HCT116 (cell line): ENCODE data around the gene PARP2. TPM values are rescaled to one million over a fixed set of nuclear protein-coding genes. Genes with fewer than 3 reads are reported as not detected.

ENCODE experiments used
- ATAC-seq: fragments of 200-7000 bp; cut with Tn5 transposase; 2 replicates; pipeline ENCODE4 v1.9.1; 2020; ENCODE audit warnings: mild to moderate bottlenecking, moderate library complexity
- BruUV-seq: library from RNA; stranded (reverse); fragments of 400-500 nt; replicated peaks from 2 replicates; lab custom pipeline; 2021; lab: Mats Ljungman, UMichigan
- CTCF ChIA-PET: fragments of 300-600 bp; sonication (Branson Sonifier 250); formaldehyde crosslinking; loops from one replicate; lab custom pipeline; 2021; ENCODE audit warnings: antibody characterized with exemption; lab: Charles Lee
- POLR2A ChIA-PET: fragments of 300-600, 350-600 bp; sonication (Branson Sonifier 250); formaldehyde crosslinking; loops from one replicate; lab custom pipeline; 2021; ENCODE audit warnings: antibody characterized with exemption; lab: Charles Lee
- RAD21 ChIA-PET, 2 experiments: fragments of 300-600 bp; sonication (Branson Sonifier 250); formaldehyde crosslinking; loops; one replicate each; lab custom pipeline; 2023; ENCODE audit warnings: low total read pairs in 2 of 2; ENCODE audit not compliant: uncharacterized antibody in 2 of 2, unreplicated experiment in 2 of 2, low non-redundant PET in 1 of 2; lab: Charles Lee
- DNase-seq: peaks from one replicate; pipeline ENCODE4 v3.0.0-alpha.2; 2010; ENCODE audit warnings: low read depth, low spot score
- H2AFZ ChIP-seq: fragments of 200-600 bp; shearing (Covaris generic), sonication (generic); 2 replicates; pipeline ENCODE4 v1.6.1; 2017; ENCODE audit warnings: low read depth, mixed run types, mixed read lengths, antibody characterized with exemption, low read length; ENCODE audit not compliant: poor library complexity, severe bottlenecking
- H3K27ac ChIP-seq: 2 replicates; pipeline ENCODE4 v1.5.1; 2012; ENCODE audit warnings: low read depth, low read length
- H3K27me3 ChIP-seq: fragments of 200-600 bp; sonication (generic); 2 replicates; pipeline ENCODE4 v1.6.1; 2016; ENCODE audit warnings: mixed run types, low read length, mixed read lengths; ENCODE audit not compliant: insufficient read depth
- H3K36me3 ChIP-seq, 2 experiments: fragments of 200-500 bp in 1 of 2; fragments of 200-600 bp in 1 of 2; sonication (Bioruptor generic) in 1 of 2; sonication (generic) in 1 of 2; 2 replicates each; pipeline versions ENCODE4 v1.5.1 to v1.6.1; 2014 to 2016; ENCODE audit warnings: low read length in 2 of 2, inconsistent platforms in 1 of 2, mixed read lengths in 1 of 2, mixed run types in 1 of 2; ENCODE audit not compliant: insufficient read depth in 2 of 2, control insufficient read depth in 1 of 2
- H3K4me1 ChIP-seq, 2 experiments: fragments of 200-600 bp in 1 of 2; sonication (generic) in 1 of 2; 2 replicates each; pipeline versions ENCODE4 v1.5.1 to v1.6.1; 2012 to 2017; ENCODE audit warnings: low read length in 2 of 2, inconsistent platforms in 1 of 2, mild to moderate bottlenecking in 1 of 2, mixed read lengths in 1 of 2, mixed run types in 1 of 2, moderate library complexity in 1 of 2; ENCODE audit not compliant: insufficient read depth in 2 of 2, control insufficient read depth in 1 of 2
- H3K4me2 ChIP-seq: fragments of 200-600 bp; sonication (generic); 2 replicates; pipeline ENCODE4 v1.6.1; 2017; ENCODE audit warnings: mixed run types, low read length, mixed read lengths
- H3K4me3 ChIP-seq, 2 experiments: fragments of 200-600 bp in 1 of 2; sonication (generic) in 1 of 2; replicated peaks in 1 of 2; 2 replicates each; pipeline ENCODE4 v1.5.1; 2011 to 2016; ENCODE audit warnings: low read length in 2 of 2, control low read depth in 1 of 2, low read depth in 1 of 2, mild to moderate bottlenecking in 1 of 2, mixed read lengths in 1 of 2, mixed run types in 1 of 2
- H3K79me2 ChIP-seq: fragments of 200-600 bp; sonication (generic); 2 replicates; pipeline ENCODE4 v1.6.1; 2017; ENCODE audit warnings: mild to moderate bottlenecking, mixed run types, low read length, moderate library complexity, mixed read lengths; ENCODE audit not compliant: insufficient read depth
- H3K9ac ChIP-seq: fragments of 200-600 bp; sonication (generic); 2 replicates; pipeline ENCODE4 v1.6.1; 2016; ENCODE audit warnings: low read length, mixed read lengths
- H3K9me2 ChIP-seq: fragments of 200-600 bp; sonication (generic), shearing (Covaris generic); 2 replicates; pipeline ENCODE4 v1.6.1; 2017; ENCODE audit warnings: mixed run types, mild to moderate bottlenecking, moderate library complexity; ENCODE audit not compliant: insufficient read depth
- H3K9me3 ChIP-seq, 2 experiments: fragments of 200-500 bp in 1 of 2; fragments of 200-600 bp in 1 of 2; sonication (Bioruptor generic) in 1 of 2; sonication (generic) in 1 of 2; 2 replicates each; pipeline ENCODE4 v1.6.1; 2014 to 2017; ENCODE audit warnings: low read length in 2 of 2, mixed read lengths in 2 of 2, inconsistent platforms in 1 of 2, low read depth in 1 of 2, mild to moderate bottlenecking in 1 of 2, mixed run types in 1 of 2, moderate library complexity in 1 of 2; ENCODE audit not compliant: control insufficient read depth in 1 of 2, insufficient read depth in 1 of 2
- H4K20me1 ChIP-seq: fragments of 200-600 bp; sonication (generic), shearing (Covaris generic); 2 replicates; pipeline ENCODE4 v1.6.1; 2017; ENCODE audit warnings: mixed run types, mild to moderate bottlenecking, moderate library complexity; ENCODE audit not compliant: insufficient read depth
- CBX3 ChIP-seq: IDR thresholded peaks from 2 replicates; pipeline ENCODE4 v1.6.1; 2012; ENCODE audit warnings: low read depth
- ELF1 ChIP-seq: IDR thresholded peaks from 2 replicates; pipeline ENCODE4 v1.6.1; 2012; ENCODE audit warnings: low read depth, borderline replicate concordance
- JUND ChIP-seq: IDR thresholded peaks from 2 replicates; pipeline ENCODE4 v1.6.1; 2012
- POLR2A ChIP-seq: IDR thresholded peaks from 2 replicates; pipeline ENCODE4 v1.7.0; 2011; ENCODE audit warnings: borderline replicate concordance; ENCODE audit not compliant: insufficient read depth, insufficient read length; ENCODE audit errors: extremely low read depth
- RAD21 ChIP-seq: IDR thresholded peaks from 2 replicates; pipeline ENCODE4 v1.6.1; 2012; ENCODE audit warnings: low read depth, mild to moderate bottlenecking
- REST ChIP-seq: IDR thresholded peaks from 2 replicates; pipeline ENCODE4 v1.6.1; 2012; ENCODE audit warnings: low read depth
- SIN3A ChIP-seq: IDR thresholded peaks from 2 replicates; pipeline ENCODE4 v1.6.1; 2012; ENCODE audit warnings: low read depth
- SP1 ChIP-seq: IDR thresholded peaks from 2 replicates; pipeline ENCODE4 v1.6.1; 2012; ENCODE audit warnings: low read depth
- TCF7L2 ChIP-seq: IDR thresholded peaks from 2 replicates; pipeline ENCODE4 v1.7.0; 2011; ENCODE audit warnings: borderline replicate concordance, inconsistent platforms; ENCODE audit not compliant: insufficient read depth, insufficient read length; ENCODE audit errors: extremely low read depth
- ZBTB33 ChIP-seq: IDR thresholded peaks from 2 replicates; pipeline ENCODE4 v1.6.1; 2011; ENCODE audit warnings: mild to moderate bottlenecking, low read length, moderate library complexity; ENCODE audit not compliant: insufficient replicate concordance; ENCODE audit errors: extremely low read depth
- ZNF274 ChIP-seq: fragments of 200-500 bp; sonication (Bioruptor generic); IDR thresholded peaks from 2 replicates; pipeline ENCODE4 v1.6.1; 2014; ENCODE audit warnings: mild to moderate bottlenecking, low read depth, low read length, inconsistent platforms
- intact Hi-C: fragments of 100-400 bp; cut with micrococcal nuclease; formaldehyde crosslinking; loops from 2 replicates; pipeline ENCODE4 v1.10.0; 2022
- total RNA-seq: library from RNA; stranded (reverse); gene quantifications from one replicate; pipeline ENCODE4 v1.2.1, GENCODE V29; 2021; ENCODE audit not compliant: unreplicated experiment
- TF ChIP-seq, protein P1 (sequence below), 3 experiments: fragments of 200-600 bp in 1 of 3; sonication (generic) in 1 of 3; IDR thresholded peaks in 2 of 3; conservative IDR thresholded peaks in 1 of 3; 2 replicates each; pipeline ENCODE4 v1.5.1; 2012 to 2017; ENCODE audit warnings: low read depth in 2 of 3, low read length in 2 of 3, antibody characterized with exemption in 1 of 3, borderline replicate concordance in 1 of 3, control low read depth in 1 of 3, mild to moderate bottlenecking in 1 of 3, mixed read lengths in 1 of 3, mixed run types in 1 of 3, moderate library complexity in 1 of 3; ENCODE audit not compliant: insufficient read depth in 1 of 3

The PARP2 gene
- total RNA-seq, 1 experiment from 2014 or later: 51.8 TPM

DNA sequence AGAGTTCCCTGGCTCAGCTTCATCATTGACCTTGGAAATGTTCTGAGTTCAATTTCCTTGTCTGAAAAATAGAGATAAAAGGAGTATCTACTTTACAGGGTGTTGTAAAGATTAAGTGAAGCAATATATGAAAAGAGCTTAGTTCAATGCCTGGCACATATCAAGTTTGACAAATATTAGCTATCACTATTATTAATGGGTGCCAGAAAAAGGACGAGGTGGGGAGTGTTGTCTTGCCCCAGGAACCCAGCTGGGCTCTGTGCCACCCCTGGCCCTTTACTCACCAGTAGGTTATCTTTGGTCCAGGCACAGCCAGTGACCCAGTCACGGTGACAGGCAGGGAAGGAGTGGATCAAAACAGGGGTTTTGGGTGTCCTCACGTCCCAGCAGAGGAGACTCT is 32.0 kb downstream of the PARP2 start:
- Histone ChIP-seq H3K79me2 (no peaks in the 10 kb centered on the region), H3K4me1 (no peaks in the 10 kb centered on the region), H4K20me1 (no peaks in the 10 kb centered on the region)
- intact Hi-C loops: no loop called here
- ChIA-PET POLR2A (no interaction called here), CTCF (interaction anchor here (1.2 kb wide), 1 partner anchor 26 kb away, joined by 3 read pairs; no protein-coding TSS in a partner anchor)
- TF ChIP-seq SP1: no peak
- TF ChIP-seq SIN3A: no peak
- TF ChIP-seq CBX3: no peak
- TF ChIP-seq ELF1: no peak
- no peak for TF ChIP-seq POLR2A
- no peak for TF ChIP-seq TCF7L2
- no peak for TF ChIP-seq JUND
- TF ChIP-seq, all 23 proteins: peak for 0
- Histone ChIP-seq H3K4me3 (no peak overlapping the region), H3K9me2 (no peaks in the 10 kb centered on the region), H3K27ac (no peak overlapping the region), H3K9me3 (no peaks in the 10 kb centered on the region), H3K9ac (no peak overlapping the region), H2AFZ (no peak overlapping the region), H3K27me3 (no peaks in the 10 kb centered on the region), H3K4me2 (no peak overlapping the region), H3K36me3 (peaks cover 28 to 53% of the 10 kb centered on the region in 2 experiments; a peak in 3 of 4 replicates)
- BruUV-seq: no TSS peak
- DNase-seq (no peak), ATAC-seq (no peak)
- RAD21 ChIA-PET: no interaction called here

DNA sequence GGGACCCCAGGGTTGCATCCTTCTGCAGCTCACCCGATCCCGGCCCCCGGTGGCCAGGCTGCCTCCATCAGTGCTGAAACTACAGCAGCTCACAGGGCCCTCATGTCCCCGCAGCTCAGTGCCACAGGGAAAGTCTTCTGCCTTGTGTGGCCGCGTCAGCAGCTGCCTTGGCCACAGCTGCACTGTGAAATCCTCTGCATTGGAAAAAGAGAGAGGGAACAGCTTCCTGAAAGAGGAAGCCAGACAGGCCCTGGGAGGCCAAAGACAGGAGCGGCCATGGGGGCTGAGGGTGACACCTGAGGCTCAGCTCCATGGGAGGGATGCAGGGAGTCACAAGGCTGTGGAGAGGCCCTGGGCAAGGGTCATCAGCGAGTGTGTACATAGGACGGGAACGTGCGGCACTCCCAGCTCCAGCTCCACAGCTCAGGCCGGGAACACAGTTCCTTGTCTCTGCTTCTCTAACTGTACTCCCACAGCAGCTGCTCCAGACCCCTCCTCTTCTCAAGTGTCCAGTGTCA is 32.7 kb downstream of the PARP2 start:
- no peak overlapping the region for H3K4me2 ChIP-seq
- ChIA-PET RAD21 (no interaction called here), CTCF (interaction anchor here (1.2 kb wide), 1 partner anchor 26 kb away, joined by 3 read pairs; no protein-coding TSS in a partner anchor)
- TF ChIP-seq, protein P1, sequence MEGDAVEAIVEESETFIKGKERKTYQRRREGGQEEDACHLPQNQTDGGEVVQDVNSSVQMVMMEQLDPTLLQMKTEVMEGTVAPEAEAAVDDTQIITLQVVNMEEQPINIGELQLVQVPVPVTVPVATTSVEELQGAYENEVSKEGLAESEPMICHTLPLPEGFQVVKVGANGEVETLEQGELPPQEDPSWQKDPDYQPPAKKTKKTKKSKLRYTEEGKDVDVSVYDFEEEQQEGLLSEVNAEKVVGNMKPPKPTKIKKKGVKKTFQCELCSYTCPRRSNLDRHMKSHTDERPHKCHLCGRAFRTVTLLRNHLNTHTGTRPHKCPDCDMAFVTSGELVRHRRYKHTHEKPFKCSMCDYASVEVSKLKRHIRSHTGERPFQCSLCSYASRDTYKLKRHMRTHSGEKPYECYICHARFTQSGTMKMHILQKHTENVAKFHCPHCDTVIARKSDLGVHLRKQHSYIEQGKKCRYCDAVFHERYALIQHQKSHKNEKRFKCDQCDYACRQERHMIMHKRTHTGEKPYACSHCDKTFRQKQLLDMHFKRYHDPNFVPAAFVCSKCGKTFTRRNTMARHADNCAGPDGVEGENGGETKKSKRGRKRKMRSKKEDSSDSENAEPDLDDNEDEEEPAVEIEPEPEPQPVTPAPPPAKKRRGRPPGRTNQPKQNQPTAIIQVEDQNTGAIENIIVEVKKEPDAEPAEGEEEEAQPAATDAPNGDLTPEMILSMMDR (IDR thresholded peaks at IDR 0.05 in 2 of 3, conservative IDR thresholded peaks at IDR 0.05 in 1 of 3; ENCODE audit: borderline replicate concordance in 1 of 3, insufficient read depth in 1 of 3, low read depth in 2 of 3, low read length in 2 of 3): no peak
- TF ChIP-seq ZBTB33 (no peak), RAD21 (no peak), ZNF274 (no peak), REST (no peak), ELF1 (no peak)

More for the DNA sequence above, 32.7 kb downstream of the PARP2 start:
- Histone ChIP-seq H3K27me3 (no peaks in the 10 kb centered on the region), H3K4me3 (no peak overlapping the region), H3K4me1 (no peaks in the 10 kb centered on the region), H4K20me1 (no peaks in the 10 kb centered on the region), H3K9me2 (no peaks in the 10 kb centered on the region), H3K79me2 (no peaks in the 10 kb centered on the region), H3K27ac (no peak overlapping the region), H2AFZ (no peak overlapping the region), H3K36me3 (peaks cover 31 to 47% of the 10 kb centered on the region in 2 experiments; a peak in 3 of 4 replicates), H3K9me3 (no peaks in the 10 kb centered on the region), H3K9ac (no peak overlapping the region)
- POLR2A ChIA-PET: no interaction called here
- DNase-seq (no peak), ATAC-seq (no peak)
- BruUV-seq: no TSS peak
- intact Hi-C loops: no loop called here
